Neural cell (in vitro differentiated cells): ENCODE data around the gene DCUN1D1. TPM values are rescaled to one million over a fixed set of nuclear protein-coding genes. Genes with fewer than 3 reads are reported as not detected.

Source experiments
- H2AFZ ChIP-seq: fragments of 200-600, 300-800 bp; sonication (generic), shearing (Covaris generic); 2 replicates; pipeline ENCODE4 v1.6.0; 2014; ENCODE audit warnings: low read depth, mild to moderate bottlenecking, antibody characterized with exemption, low read length, moderate library complexity
- H3F3A ChIP-seq: fragments of 200-600 bp; shearing (Covaris generic); 2 replicates; pipeline ENCODE4 v1.6.1; 2016; ENCODE audit warnings: mild to moderate bottlenecking, moderate library complexity, mixed read lengths, antibody characterized with exemption, low read length; ENCODE audit not compliant: insufficient read depth, poor library complexity, severe bottlenecking
- H3K27ac ChIP-seq: fragments of 200-600, 300-800 bp; sonication (generic), shearing (Covaris generic); 2 replicates; pipeline ENCODE4 v1.5.1; 2014; ENCODE audit warnings: mild to moderate bottlenecking, low read length, moderate library complexity
- H3K27me3 ChIP-seq: fragments of 300-800, 200-600 bp; sonication (generic), shearing (Covaris generic); 2 replicates; pipeline ENCODE4 v1.6.0; 2014; ENCODE audit warnings: mild to moderate bottlenecking, low read depth, low read length, moderate library complexity; ENCODE audit not compliant: insufficient read depth
- H3K36me3 ChIP-seq: fragments of 300-800, 200-600 bp; sonication (generic), shearing (Covaris generic); 2 replicates; pipeline ENCODE4 v1.5.1; 2014; ENCODE audit warnings: mild to moderate bottlenecking, antibody characterized with exemption, low read length, moderate library complexity; ENCODE audit not compliant: insufficient read depth
- H3K4me2 ChIP-seq: fragments of 300-800, 200-600 bp; sonication (generic), shearing (Covaris generic); 2 replicates; pipeline ENCODE4 v1.6.0; 2014; ENCODE audit warnings: mild to moderate bottlenecking, low read length
- H3K4me3 ChIP-seq: fragments of 300-800, 200-600 bp; sonication (generic), shearing (Covaris generic); 2 replicates; pipeline ENCODE4 v1.5.1; 2014; ENCODE audit warnings: mild to moderate bottlenecking, low read length, moderate library complexity
- H3K79me2 ChIP-seq: fragments of 200-600 bp; shearing (Covaris generic); replicated peaks from 2 replicates; pipeline ENCODE4 v1.6.0; 2014; ENCODE audit warnings: mild to moderate bottlenecking, low read length, moderate library complexity; ENCODE audit not compliant: insufficient read depth
- H3K9ac ChIP-seq: fragments of 300-800, 200-600 bp; sonication (generic), shearing (Covaris generic); 2 replicates; pipeline ENCODE4 v1.6.1; 2016; ENCODE audit warnings: mild to moderate bottlenecking, low read length, mixed read lengths
- H3K9me2 ChIP-seq: fragments of 200-600 bp; shearing (Covaris generic); 2 replicates; pipeline ENCODE4 v1.6.1; 2016; ENCODE audit warnings: mild to moderate bottlenecking, low read length, mixed read lengths; ENCODE audit not compliant: insufficient read depth
- H3K9me3 ChIP-seq: fragments of 200-600, 300-800 bp; sonication (generic), shearing (Covaris generic); 2 replicates; pipeline ENCODE4 v1.6.1; 2016; ENCODE audit warnings: mild to moderate bottlenecking, mixed run types, low read length, moderate library complexity, mixed read lengths
- H4K20me1 ChIP-seq: fragments of 200-600 bp; shearing (Covaris generic); 2 replicates; pipeline ENCODE4 v1.6.1; 2016; ENCODE audit warnings: mild to moderate bottlenecking, mixed run types; ENCODE audit not compliant: insufficient read depth
- CTCF ChIP-seq: fragments of 450-650 bp; IDR thresholded peaks from 2 replicates; pipeline ENCODE4 v1.5.1; 2014; ENCODE audit warnings: antibody characterized with exemption, mild to moderate bottlenecking, moderate library complexity; ENCODE audit not compliant: poor library complexity, severe bottlenecking
- EP300 ChIP-seq: fragments of 450-650 bp; conservative IDR thresholded peaks from 2 replicates; pipeline ENCODE4 v1.6.1; 2014; ENCODE audit warnings: antibody characterized with exemption, mild to moderate bottlenecking, moderate library complexity; ENCODE audit not compliant: poor library complexity, severe bottlenecking
- EZH2 ChIP-seq: fragments of 200-600, 300-800 bp; shearing (Covaris generic), sonication (generic); IDR thresholded peaks from 2 replicates; pipeline ENCODE4 v1.6.1; 2014; ENCODE audit warnings: antibody characterized with exemption, low read length, borderline replicate concordance, mild to moderate bottlenecking; ENCODE audit not compliant: insufficient read depth, poor library complexity, severe bottlenecking
- MXI1 ChIP-seq: fragments of 450-650 bp; conservative IDR thresholded peaks from 2 replicates; pipeline ENCODE4 v1.6.1; 2014; ENCODE audit warnings: antibody characterized with exemption, mild to moderate bottlenecking; ENCODE audit not compliant: poor library complexity, severe bottlenecking
- POLR2AphosphoS5 ChIP-seq: IDR thresholded peaks from 2 replicates; pipeline ENCODE4 v1.6.1; 2012
- RAD21 ChIP-seq: fragments of 450-650 bp; conservative IDR thresholded peaks from 2 replicates; pipeline ENCODE4 v1.6.1; 2014; ENCODE audit warnings: antibody characterized with exemption, mild to moderate bottlenecking, moderate library complexity
- SMC3 ChIP-seq: fragments of 450-650 bp; conservative IDR thresholded peaks from 2 replicates; pipeline ENCODE4 v1.6.1; 2014; ENCODE audit warnings: antibody characterized with exemption, mild to moderate bottlenecking, moderate library complexity; ENCODE audit not compliant: poor library complexity
- TAF1 ChIP-seq: IDR thresholded peaks from 2 replicates; pipeline ENCODE4 v1.6.1; 2012; ENCODE audit warnings: low read depth
- polyA plus RNA-seq: library from polyadenylated mRNA; depleted of rRNA; stranded (reverse); fragments of >200 nt; gene quantifications from 2 replicates; pipeline ENCODE4 v1.2.3, GENCODE V29; 2014
- TF ChIP-seq, protein P1 (sequence below): IDR thresholded peaks from 2 replicates; pipeline ENCODE4 v1.6.1; 2012; ENCODE audit warnings: borderline replicate concordance

The DCUN1D1 gene
- polyA plus RNA-seq, 1 donor from 2014 or later, result 33.4 TPM

GRCh38 chr3:182971637-182972036, 8.7 kb downstream of the DCUN1D1 start:
- H3K4me2 ChIP-seq, result no peak overlapping the region

DNA sequence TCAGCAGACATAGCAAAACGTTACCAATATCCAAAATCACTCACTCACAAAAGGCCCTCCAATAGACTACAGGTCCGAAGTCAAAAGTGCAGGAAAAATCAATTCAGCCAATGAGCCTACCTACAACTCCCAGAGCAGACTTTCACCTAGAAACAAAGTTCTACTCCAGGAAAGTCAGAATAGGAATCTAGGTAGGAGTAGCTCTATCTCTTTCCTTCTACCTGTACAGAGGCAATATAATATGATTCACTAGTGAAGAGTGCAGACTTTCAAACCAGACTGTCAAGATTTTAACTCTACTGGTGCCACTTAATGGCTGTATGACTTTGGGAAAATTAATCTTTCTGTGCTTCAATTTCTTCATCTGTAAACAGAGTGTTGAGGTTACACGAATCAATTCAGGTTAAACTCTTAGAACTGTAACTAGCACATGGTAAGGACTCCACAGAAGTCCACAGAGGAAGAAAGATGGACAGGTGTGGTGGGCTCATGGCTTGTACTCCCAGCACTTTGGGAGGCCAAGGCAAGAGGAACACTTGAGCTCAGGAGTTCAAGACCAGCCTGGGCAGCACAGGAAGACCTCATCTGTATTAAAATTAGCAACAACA, 9.4 kb downstream of the DCUN1D1 start:
- no peak overlapping the region for H3K4me3 ChIP-seq
- H3K9me2 ChIP-seq, result no peaks in the 10 kb centered on the region
- no peak for TF ChIP-seq RAD21
- no peak for TF ChIP-seq EZH2
- no peak for TF ChIP-seq CTCF
- no peak for TF ChIP-seq SMC3
- no peak for TF ChIP-seq TAF1
- no peak for TF ChIP-seq EP300
- TF ChIP-seq, protein P1, sequence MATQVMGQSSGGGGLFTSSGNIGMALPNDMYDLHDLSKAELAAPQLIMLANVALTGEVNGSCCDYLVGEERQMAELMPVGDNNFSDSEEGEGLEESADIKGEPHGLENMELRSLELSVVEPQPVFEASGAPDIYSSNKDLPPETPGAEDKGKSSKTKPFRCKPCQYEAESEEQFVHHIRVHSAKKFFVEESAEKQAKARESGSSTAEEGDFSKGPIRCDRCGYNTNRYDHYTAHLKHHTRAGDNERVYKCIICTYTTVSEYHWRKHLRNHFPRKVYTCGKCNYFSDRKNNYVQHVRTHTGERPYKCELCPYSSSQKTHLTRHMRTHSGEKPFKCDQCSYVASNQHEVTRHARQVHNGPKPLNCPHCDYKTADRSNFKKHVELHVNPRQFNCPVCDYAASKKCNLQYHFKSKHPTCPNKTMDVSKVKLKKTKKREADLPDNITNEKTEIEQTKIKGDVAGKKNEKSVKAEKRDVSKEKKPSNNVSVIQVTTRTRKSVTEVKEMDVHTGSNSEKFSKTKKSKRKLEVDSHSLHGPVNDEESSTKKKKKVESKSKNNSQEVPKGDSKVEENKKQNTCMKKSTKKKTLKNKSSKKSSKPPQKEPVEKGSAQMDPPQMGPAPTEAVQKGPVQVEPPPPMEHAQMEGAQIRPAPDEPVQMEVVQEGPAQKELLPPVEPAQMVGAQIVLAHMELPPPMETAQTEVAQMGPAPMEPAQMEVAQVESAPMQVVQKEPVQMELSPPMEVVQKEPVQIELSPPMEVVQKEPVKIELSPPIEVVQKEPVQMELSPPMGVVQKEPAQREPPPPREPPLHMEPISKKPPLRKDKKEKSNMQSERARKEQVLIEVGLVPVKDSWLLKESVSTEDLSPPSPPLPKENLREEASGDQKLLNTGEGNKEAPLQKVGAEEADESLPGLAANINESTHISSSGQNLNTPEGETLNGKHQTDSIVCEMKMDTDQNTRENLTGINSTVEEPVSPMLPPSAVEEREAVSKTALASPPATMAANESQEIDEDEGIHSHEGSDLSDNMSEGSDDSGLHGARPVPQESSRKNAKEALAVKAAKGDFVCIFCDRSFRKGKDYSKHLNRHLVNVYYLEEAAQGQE, result no peak
- no peak overlapping the region for H3K4me2 ChIP-seq
- no peak overlapping the region for H2AFZ ChIP-seq
- H3K36me3 ChIP-seq, result no peaks in the 10 kb centered on the region
- H4K20me1 ChIP-seq, result no peaks in the 10 kb centered on the region
- no peaks in the 10 kb centered on the region for H3F3A ChIP-seq
- H3K79me2 ChIP-seq, result peaks cover 75% of the 10 kb centered on the region
- no peak overlapping the region for H3K9ac ChIP-seq
- no peak overlapping the region for H3K27ac ChIP-seq
- H3K9me3 ChIP-seq, result no peaks in the 10 kb centered on the region
- no peaks in the 10 kb centered on the region for H3K27me3 ChIP-seq

More at GRCh38 chr3:182971637-182972036, 8.7 kb downstream of the DCUN1D1 start:
- Histone ChIP-seq H3K27ac (no peak overlapping the region), H3K27me3 (no peaks in the 10 kb centered on the region), H3F3A (no peaks in the 10 kb centered on the region), H3K79me2 (peaks cover 79% of the 10 kb centered on the region), H3K9me3 (no peaks in the 10 kb centered on the region), H3K36me3 (no peaks in the 10 kb centered on the region), H3K9me2 (no peaks in the 10 kb centered on the region), H3K4me3 (no peak overlapping the region), H4K20me1 (no peaks in the 10 kb centered on the region), H3K9ac (no peak overlapping the region), H2AFZ (no peak overlapping the region)
- TF ChIP-seq TAF1 (no peak), POLR2AphosphoS5 (no peak), SMC3 (no peak)

DNA sequence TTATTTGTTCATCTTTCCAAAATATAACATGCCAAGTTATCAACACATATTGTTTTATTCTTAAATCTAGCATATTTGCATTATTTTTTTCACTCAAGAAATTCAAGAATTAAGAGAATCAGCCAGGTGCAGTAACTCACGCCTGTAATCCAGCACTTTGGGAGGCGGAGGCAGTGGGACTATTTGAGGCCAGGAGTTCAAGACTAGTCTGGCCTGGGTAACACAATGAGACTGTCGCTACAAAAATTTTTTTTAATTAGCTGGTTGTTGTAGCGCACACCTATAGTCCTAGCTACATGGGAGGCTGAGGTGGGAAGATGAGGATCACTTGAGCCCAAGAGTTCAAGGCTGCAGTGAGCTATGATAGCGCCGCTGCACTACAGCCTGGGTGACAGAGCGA, 10.5 kb downstream of the DCUN1D1 start:
- no peak overlapping the region for H3K9ac ChIP-seq
- H3K27ac ChIP-seq, result no peak overlapping the region
- no peak overlapping the region for H3K4me3 ChIP-seq
- H3K4me2 ChIP-seq, result no peak overlapping the region
- H4K20me1 ChIP-seq, result no peaks in the 10 kb centered on the region
- no peaks in the 10 kb centered on the region for H3K36me3 ChIP-seq
- H2AFZ ChIP-seq, result no peak overlapping the region
- TF ChIP-seq SMC3 (no peak), POLR2AphosphoS5 (no peak), TAF1 (no peak), RAD21 (no peak), MXI1 (no peak), EZH2 (no peak), EP300 (no peak), CTCF (no peak)
- TF ChIP-seq, protein P1, result no peak
- H3K79me2 ChIP-seq, result peaks cover 66% of the 10 kb centered on the region
- H3F3A ChIP-seq, result no peaks in the 10 kb centered on the region
- H3K27me3 ChIP-seq, result no peaks in the 10 kb centered on the region
- H3K9me2 ChIP-seq, result no peaks in the 10 kb centered on the region
- H3K9me3 ChIP-seq, result no peaks in the 10 kb centered on the region
